Panc1 (cell line): Measurements from ENCODE around the gene MAPRE2.

Experiments used
- POLR2AphosphoS5 ChIP-seq: IDR thresholded peaks from 2 replicates; pipeline ENCODE4 v1.6.1; 2012; ENCODE audit warnings: mild to moderate bottlenecking, low read depth, low read length, moderate library complexity
- SIN3A ChIP-seq: IDR thresholded peaks from 2 replicates; pipeline ENCODE4 v1.6.1; 2012; ENCODE audit warnings: low read depth, mild to moderate bottlenecking, low read length, moderate library complexity, borderline replicate concordance; ENCODE audit not compliant: insufficient read depth
- TF ChIP-seq, protein P1 (sequence below): fragments of 450-650 bp; IDR thresholded peaks from 2 replicates; pipeline ENCODE4 v1.5.1; 2017; ENCODE audit warnings: mild to moderate bottlenecking

DNA sequence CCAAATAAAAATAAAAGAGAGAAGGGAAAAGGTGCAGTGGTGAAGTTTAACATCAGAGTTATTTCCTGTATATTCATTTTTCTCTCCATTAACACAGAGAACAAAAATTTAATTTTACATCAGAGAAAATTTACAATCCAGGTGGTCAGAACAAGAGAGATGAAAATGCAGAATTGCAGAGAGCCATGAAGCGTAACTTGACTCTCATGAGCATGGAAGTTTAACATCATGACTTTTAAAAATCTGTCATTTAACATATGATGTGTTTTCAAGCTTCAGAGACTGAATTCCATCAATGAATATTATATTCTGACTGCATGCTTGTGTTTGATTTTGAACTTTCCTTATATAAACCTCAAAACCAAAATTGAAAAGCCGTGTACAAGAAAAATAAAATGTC, 120.3 kb downstream of the MAPRE2 start:
- TF ChIP-seq, protein P1, sequence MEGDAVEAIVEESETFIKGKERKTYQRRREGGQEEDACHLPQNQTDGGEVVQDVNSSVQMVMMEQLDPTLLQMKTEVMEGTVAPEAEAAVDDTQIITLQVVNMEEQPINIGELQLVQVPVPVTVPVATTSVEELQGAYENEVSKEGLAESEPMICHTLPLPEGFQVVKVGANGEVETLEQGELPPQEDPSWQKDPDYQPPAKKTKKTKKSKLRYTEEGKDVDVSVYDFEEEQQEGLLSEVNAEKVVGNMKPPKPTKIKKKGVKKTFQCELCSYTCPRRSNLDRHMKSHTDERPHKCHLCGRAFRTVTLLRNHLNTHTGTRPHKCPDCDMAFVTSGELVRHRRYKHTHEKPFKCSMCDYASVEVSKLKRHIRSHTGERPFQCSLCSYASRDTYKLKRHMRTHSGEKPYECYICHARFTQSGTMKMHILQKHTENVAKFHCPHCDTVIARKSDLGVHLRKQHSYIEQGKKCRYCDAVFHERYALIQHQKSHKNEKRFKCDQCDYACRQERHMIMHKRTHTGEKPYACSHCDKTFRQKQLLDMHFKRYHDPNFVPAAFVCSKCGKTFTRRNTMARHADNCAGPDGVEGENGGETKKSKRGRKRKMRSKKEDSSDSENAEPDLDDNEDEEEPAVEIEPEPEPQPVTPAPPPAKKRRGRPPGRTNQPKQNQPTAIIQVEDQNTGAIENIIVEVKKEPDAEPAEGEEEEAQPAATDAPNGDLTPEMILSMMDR: no peak
- no peak for TF ChIP-seq SIN3A
- TF ChIP-seq POLR2AphosphoS5: no peak
